Fibroblast of pulmonary artery (primary cell): ENCODE measurements around the gene SPATS2.

ENCODE experiments used
- DNase-seq: peaks from one replicate; pipeline ENCODE4 v3.0.0-alpha.2; 2010; ENCODE audit warnings: low read depth
- H3K4me3 ChIP-seq: replicated peaks from 2 replicates; pipeline ENCODE4 v1.5.1; 2011; ENCODE audit warnings: low read depth, mild to moderate bottlenecking, control low read depth, low read length, moderate library complexity
- CTCF ChIP-seq: IDR thresholded peaks from 2 replicates; pipeline ENCODE4 v1.5.1; 2011; ENCODE audit warnings: mild to moderate bottlenecking, control low read depth, low read length, inconsistent platforms; ENCODE audit errors: missing control alignments

SPATS2 gene

GRCh38 chr12:49336645-49337584, 30.3 kb upstream of the SPATS2 start, which contains the start of gene C1QL4:
Gene C1QL4 (minus strand): TSS chr12:49337188. CDS start chr12:49336477, 711 bp downstream.
- peak within 1 kb of the TSS; percentile 43 for H3K4me3 ChIP-seq
- peak; percentile 61 for DNase-seq
- TF ChIP-seq CTCF: peak; percentile 65

DNA sequence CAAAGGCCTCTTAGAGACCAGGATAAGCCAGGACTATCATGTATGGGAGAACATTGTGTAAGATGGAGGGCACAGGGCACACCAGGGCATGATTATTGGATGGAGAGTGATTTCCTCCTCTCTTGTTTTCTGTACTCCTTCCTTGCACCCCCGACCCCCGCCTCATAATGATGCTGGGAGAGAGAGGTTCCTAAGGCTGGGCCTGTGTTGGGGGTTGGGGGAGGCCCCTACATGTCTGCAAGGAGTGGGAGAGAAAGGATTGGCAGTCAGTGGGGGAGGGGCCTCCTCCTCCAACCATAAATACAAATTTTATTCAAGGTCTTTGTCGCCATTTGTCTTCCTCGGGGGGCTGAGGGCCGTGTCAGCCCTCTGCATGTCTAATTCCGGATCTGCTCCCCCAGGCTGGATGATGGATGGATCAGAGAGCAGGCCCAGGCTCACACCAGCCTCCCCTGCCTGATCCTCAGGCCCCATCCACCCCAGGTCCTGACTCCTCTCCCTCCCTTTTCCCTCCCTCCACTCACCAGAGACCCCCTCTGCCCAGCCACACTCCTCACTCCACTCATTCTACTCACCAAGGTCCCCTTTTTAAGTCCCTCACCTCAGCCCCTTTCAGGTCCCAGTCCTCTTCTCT, 28.3 kb upstream of the SPATS2 start:
- no peak overlapping the region for H3K4me3 ChIP-seq
- no peak for DNase-seq
- TF ChIP-seq CTCF: no peak

- no peak for DNase-seq
- H3K4me3 ChIP-seq: no peak overlapping the region
- TF ChIP-seq CTCF: no peak
Measured at GRCh38 chr12:49339464-49339861, 27.8 kb upstream of the SPATS2 start.

- no peak for TF ChIP-seq CTCF
- H3K4me3 ChIP-seq: no peak overlapping the region
- no peak for DNase-seq
Measured at GRCh38 chr12:49340095-49340870, 27.0 kb upstream of the SPATS2 start.

DNA sequence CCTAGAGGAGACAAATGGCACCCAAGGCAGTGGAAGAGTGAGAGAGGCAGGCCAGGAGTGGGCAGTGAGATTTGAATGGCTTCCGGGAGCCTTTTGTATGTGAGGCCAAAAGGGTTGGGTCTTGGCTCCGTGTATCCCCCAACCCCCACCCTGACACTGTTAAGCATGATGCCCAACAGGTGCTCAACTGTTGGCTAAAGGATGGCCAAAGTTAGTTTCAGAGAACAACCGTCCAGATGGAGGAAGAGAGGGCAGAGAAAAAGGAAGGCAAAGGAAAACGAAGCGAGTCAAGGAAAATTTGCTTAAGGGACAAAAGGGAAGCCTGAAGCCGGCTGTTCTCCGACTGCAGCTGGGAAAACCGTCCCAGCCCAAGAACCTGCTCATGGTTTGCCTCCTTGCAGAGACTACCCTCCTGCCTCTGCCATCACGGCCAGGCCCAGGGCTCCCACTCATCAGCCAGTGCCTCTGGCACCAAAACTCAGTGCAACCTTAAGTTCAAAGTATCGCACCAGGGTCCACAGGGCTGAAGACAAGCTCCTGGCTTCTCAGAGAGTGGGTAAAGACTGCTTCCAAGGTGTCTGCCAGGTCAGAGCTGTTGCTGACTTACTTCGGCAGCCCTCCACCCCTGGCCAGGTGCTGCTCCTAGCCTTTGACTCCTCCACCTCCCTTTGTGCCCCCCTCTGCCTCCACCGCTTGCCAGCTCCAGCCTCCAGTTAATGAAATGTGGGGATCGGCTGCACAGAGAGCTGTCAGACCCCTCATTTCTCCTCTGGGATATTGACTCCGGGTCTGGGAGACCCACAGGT, 26.1 kb upstream of the SPATS2 start:
- DNase-seq: no peak

More for the DNA sequence above, 26.1 kb upstream of the SPATS2 start:
- TF ChIP-seq CTCF: no peak
- no peak overlapping the region for H3K4me3 ChIP-seq
